SU-DHL-6 (cell line): ENCODE data around the gene NOTCH2.

Experiments used
- EZH2phosphoT487 ChIP-seq: fragments of 200-600 bp; sonication (generic), shearing (Covaris generic); conservative IDR thresholded peaks from 2 replicates; pipeline ENCODE4 v1.6.1; 2018; ENCODE audit warnings: mild to moderate bottlenecking, antibody characterized with exemption, low read length, moderate library complexity, mixed read lengths
- TF ChIP-seq, protein P1 (sequence below): fragments of 200-600 bp; sonication (generic); IDR thresholded peaks from one replicate; pipeline ENCODE4 v1.5.1; 2017; ENCODE audit warnings: antibody characterized with exemption, mild to moderate bottlenecking, low read length, moderate library complexity; ENCODE audit not compliant: insufficient read depth, poor library complexity, severe bottlenecking

GRCh38 chr1:119869995-119870394, 199.5 kb downstream of the NOTCH2 start:
- TF ChIP-seq, protein P1, sequence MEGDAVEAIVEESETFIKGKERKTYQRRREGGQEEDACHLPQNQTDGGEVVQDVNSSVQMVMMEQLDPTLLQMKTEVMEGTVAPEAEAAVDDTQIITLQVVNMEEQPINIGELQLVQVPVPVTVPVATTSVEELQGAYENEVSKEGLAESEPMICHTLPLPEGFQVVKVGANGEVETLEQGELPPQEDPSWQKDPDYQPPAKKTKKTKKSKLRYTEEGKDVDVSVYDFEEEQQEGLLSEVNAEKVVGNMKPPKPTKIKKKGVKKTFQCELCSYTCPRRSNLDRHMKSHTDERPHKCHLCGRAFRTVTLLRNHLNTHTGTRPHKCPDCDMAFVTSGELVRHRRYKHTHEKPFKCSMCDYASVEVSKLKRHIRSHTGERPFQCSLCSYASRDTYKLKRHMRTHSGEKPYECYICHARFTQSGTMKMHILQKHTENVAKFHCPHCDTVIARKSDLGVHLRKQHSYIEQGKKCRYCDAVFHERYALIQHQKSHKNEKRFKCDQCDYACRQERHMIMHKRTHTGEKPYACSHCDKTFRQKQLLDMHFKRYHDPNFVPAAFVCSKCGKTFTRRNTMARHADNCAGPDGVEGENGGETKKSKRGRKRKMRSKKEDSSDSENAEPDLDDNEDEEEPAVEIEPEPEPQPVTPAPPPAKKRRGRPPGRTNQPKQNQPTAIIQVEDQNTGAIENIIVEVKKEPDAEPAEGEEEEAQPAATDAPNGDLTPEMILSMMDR: no peak
- no peak for TF ChIP-seq EZH2phosphoT487
